ENCODE measurements around the gene CLTCL1. TPM values are rescaled to one million over a fixed set of nuclear protein-coding genes. Genes with fewer than 3 reads are reported as not detected.
A peak's percentile ranks its signal among the peaks of the same experiment; 100 is the strongest.

The CLTCL1 gene
- total and polyA plus RNA-seq, 9 of the 15 experiments (the other 6 are each of a cell fraction or from before 2014, with no cell fraction given): 1.1 to 11.7 (median 5.0) TPM

DNA sequence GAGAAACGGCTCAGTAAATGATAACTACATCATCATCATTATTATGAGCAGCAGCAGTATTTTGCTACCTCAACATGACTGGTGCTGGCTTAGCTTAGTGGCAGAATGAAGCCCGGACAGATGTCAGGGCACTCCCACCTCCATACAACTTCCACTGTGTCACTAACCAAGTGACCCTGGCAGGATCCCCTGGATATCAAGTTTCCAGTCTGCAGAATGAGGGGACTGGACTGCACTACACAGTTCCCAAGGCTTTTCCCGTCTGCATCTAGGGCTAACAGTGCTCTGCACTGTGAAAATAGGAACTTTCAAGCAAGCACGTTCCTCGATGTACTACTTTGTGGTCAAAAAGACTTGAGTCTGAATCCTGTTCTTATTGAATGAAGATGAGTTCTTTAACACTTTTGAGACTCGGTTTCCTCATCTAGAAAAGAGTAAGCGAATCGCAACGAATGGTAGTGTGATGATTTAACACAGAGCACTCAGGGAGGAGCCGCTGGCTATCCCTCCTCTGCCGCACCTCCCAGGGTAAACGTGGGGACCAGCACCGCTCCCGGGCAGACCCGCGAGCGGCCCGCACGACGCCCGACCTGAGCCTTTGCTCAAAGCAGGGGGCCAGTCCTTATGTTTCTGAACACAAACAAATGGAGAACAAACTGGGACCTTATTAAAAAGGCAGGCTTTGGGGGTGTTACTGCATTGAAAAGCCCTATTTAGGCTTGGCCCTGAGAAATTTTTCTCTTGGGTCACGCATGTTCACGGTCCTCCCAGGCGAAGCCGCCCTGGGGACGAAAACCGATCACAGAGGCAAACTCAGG is 910 bp downstream of the CLTCL1 start (continued):
- TF ChIP-seq ZNF212 (CRISPR knock-in tag; IDR thresholded peaks at IDR 0.05) (no peak), ZNF41 (CRISPR knock-in tag; conservative IDR thresholded peaks at IDR 0.05) (no peak), HNRNPLL (IDR thresholded peaks at IDR 0.05; ENCODE audit: low read depth, low read length, poor library complexity, severe bottlenecking) (no peak), ZNF165 (CRISPR knock-in tag; IDR thresholded peaks at IDR 0.05; ENCODE audit: borderline replicate concordance) (no peak), EP300 (IDR thresholded peaks at IDR 0.05; ENCODE audit: low read length) (no peak), NCOA1 (IDR thresholded peaks at IDR 0.05; ENCODE audit: low read depth) (no peak), HEY1 (CRISPR knock-in tag; IDR thresholded peaks at IDR 0.05; ENCODE audit: borderline replicate concordance) (peak; percentile 48; the same call in 1 of the 2 replicates), ZBTB7A (IDR thresholded peaks at IDR 0.05; ENCODE audit: borderline replicate concordance, control insufficient read depth, low read depth, low read length) (no peak), CC2D1A (IDR thresholded peaks at IDR 0.05) (no peak), NCOR1 (IDR thresholded peaks at IDR 0.05) (no peak), ZC3H11A (IDR thresholded peaks at IDR 0.05; ENCODE audit: low read depth, low read length) (no peak), GATA2 (CRISPR knock-in tag; IDR thresholded peaks at IDR 0.05) (no peak), MTF1 (CRISPR knock-in tag; IDR thresholded peaks at IDR 0.05; ENCODE audit: borderline replicate concordance) (0 out of 2 replicates have a peak, but pooled peaks have one; percentile 40), HDAC8 (tag; IDR thresholded peaks at IDR 0.05) (no peak), SNAPC5 (CRISPR knock-in tag; IDR thresholded peaks at IDR 0.05) (no peak), MECOM (CRISPR knock-in tag; IDR thresholded peaks at IDR 0.05) (no peak), NCOA6 (IDR thresholded peaks at IDR 0.05) (no peak), LARP7 (IDR thresholded peaks at IDR 0.05) (no peak)
- TF ChIP-seq, protein P1, sequence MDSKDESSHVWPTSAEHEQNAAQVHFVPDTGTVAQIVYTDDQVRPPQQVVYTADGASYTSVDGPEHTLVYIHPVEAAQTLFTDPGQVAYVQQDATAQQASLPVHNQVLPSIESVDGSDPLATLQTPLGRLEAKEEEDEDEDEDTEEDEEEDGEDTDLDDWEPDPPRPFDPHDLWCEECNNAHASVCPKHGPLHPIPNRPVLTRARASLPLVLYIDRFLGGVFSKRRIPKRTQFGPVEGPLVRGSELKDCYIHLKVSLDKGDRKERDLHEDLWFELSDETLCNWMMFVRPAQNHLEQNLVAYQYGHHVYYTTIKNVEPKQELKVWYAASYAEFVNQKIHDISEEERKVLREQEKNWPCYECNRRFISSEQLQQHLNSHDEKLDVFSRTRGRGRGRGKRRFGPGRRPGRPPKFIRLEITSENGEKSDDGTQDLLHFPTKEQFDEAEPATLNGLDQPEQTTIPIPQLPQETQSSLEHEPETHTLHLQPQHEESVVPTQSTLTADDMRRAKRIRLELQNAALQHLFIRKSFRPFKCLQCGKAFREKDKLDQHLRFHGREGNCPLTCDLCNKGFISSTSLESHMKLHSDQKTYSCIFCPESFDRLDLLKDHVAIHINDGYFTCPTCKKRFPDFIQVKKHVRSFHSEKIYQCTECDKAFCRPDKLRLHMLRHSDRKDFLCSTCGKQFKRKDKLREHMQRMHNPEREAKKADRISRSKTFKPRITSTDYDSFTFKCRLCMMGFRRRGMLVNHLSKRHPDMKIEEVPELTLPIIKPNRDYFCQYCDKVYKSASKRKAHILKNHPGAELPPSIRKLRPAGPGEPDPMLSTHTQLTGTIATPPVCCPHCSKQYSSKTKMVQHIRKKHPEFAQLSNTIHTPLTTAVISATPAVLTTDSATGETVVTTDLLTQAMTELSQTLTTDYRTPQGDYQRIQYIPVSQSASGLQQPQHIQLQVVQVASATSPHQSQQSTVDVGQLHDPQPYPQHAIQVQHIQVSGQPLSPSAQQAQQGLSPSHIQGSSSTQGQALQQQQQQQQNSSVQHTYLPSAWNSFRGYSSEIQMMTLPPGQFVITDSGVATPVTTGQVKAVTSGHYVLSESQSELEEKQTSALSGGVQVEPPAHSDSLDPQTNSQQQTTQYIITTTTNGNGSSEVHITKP (IDR thresholded peaks at IDR 0.05; ENCODE audit: partially characterized antibody): no peak
